HG02763 (cell line): ENCODE data around the gene CIAO2B.

Experiments used
- ATAC-seq: cut with Tn5 transposase; IDR thresholded peaks from one replicate; pipeline ENCODE4 v1.9.1; 2021; ENCODE audit warnings: mild to moderate bottlenecking, moderate library complexity; ENCODE audit not compliant: unreplicated experiment

The CIAO2B gene

GRCh38 chr16:66890799-66891198 lies 43.4 kb downstream of the CIAO2B start:
- ATAC-seq = no peak

- no peak for ATAC-seq
Observed at GRCh38 chr16:66889622-66890021, 44.6 kb downstream of the CIAO2B start.

GRCh38 chr16:66888647-66889615 lies 45.3 kb downstream of the CIAO2B start:
- ATAC-seq = no peak

GRCh38 chr16:66886914-66887313 lies 47.3 kb downstream of the CIAO2B start:
- no peak for ATAC-seq

GRCh38 chr16:66886321-66886720 lies 47.9 kb downstream of the CIAO2B start:
- ATAC-seq = no peak

GRCh38 chr16:66885491-66885890 lies 48.7 kb downstream of the CIAO2B start:
- no peak for ATAC-seq

- ATAC-seq = no peak
Observed at GRCh38 chr16:66882702-66883101, 51.5 kb downstream of the CIAO2B start.
